ENCODE results near the gene MORC4. TPM values are rescaled to one million over a fixed set of nuclear protein-coding genes. Genes with fewer than 3 reads are reported as not detected.

Gene MORC4
- total RNA-seq, 4 donors from 2014 or later: 9.8 to 11.1 (median 10.2) TPM

GRCh38 chrX:107008034-107008433, 8.0 kb upstream of the MORC4 start:
- no peak for DNase-seq (ENCODE audit: extremely low spot score)
- Histone ChIP-seq H3K27me3 (no peaks in the 10 kb centered on the region), H3K9me3 (no peaks in the 10 kb centered on the region), H3K4me3 (no peak overlapping the region), H3K4me1 (no peaks in the 10 kb centered on the region), H3K27ac (replicated peaks in 1 of 4) (no peak overlapping the region), H3K36me3 (no peaks in the 10 kb centered on the region)
- TF ChIP-seq POLR2A (IDR thresholded peaks at IDR 0.05; ENCODE audit: low read depth) (no peak), EP300 (IDR thresholded peaks at IDR 0.05) (no peak), CTCF (IDR thresholded peaks at IDR 0.05) (no peak), POLR2AphosphoS5 (IDR thresholded peaks at IDR 0.05) (no peak)
- intact Hi-C loops (cut with DNase I): no loop called here
- 88% methylated on average over 4 of the region's 4 CpGs for WGBS

DNA sequence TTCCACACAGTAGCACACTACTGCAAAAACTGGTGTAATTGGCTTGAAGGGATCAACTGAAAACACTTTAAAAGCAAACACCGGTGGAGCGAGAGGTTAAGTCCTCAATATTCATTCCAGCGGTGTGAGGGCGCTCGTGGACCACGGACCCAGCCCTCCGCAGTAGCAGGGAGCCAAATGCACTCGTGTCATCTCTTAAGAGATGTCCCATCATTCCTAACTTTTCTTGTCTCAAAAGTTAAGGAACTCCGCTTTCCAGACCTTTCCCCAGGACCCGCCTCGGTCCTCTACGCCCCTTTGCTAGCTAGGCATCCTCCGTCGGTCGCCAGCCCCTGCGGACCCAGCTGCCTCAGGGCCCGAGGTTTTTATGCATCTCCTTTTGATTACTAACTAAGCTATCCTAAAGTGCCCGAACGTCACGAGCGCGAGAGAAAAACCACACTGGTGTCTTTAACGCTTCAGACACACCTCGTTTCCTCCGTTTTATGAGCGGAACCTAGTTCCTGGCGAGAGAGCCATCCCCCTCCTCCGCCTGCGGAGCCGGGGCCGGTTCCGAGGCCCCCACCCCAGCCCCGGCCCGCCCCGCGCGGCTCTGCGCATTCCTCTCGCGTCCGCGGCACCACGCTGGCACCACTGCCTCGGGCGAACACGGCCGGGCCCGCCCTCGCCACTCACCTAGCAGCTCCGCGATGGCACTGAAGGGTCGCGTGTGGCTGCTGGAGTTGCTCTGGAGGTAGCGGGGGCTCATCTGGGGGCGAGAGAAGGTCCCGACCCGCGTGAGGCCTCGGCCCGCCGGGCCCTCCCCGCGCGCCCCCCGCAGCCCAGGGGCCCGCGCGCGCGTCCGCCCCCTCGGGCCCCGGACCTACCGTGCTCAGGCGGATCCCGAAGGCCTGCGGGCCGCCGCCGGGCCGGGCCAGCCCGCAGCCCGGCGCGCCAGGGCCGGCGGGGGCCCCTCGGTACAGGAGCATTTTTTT, 723 bp downstream of the MORC4 start:
- TF ChIP-seq POLR2AphosphoS5 (IDR thresholded peaks at IDR 0.05) (peak; percentile 42 to 43), CTCF (IDR thresholded peaks at IDR 0.05) (peak; percentile 41 to 52 (median 48)), EP300 (IDR thresholded peaks at IDR 0.05) (no peak)
- H3K27me3 ChIP-seq: no peaks in the 10 kb centered on the region
- WGBS: 41% methylated on average over 44 of the region's 88 CpGs
- H3K9me3 ChIP-seq: no peaks in the 10 kb centered on the region
- no peaks in the 10 kb centered on the region for H3K36me3 ChIP-seq
- intact Hi-C loops (cut with DNase I): loop anchor here (10.0 kb wide), 1 partner anchor 896 kb away; no protein-coding TSS in a partner anchor
- peaks cover 0 to 9% (median 2%) of the 10 kb centered on the region in 4 donors for H3K4me1 ChIP-seq
- no peak for DNase-seq (ENCODE audit: extremely low spot score)
- H3K27ac ChIP-seq (replicated peaks in 1 of 4): peak overlapping the region; percentile 74 to 84 (median 83)
- H3K4me3 ChIP-seq: peak overlapping the region; percentile 63 to 74 (median 67)

- no peak for DNase-seq (ENCODE audit: extremely low spot score)
- TF ChIP-seq EP300 (IDR thresholded peaks at IDR 0.05): no peak
- no peak for TF ChIP-seq POLR2A (IDR thresholded peaks at IDR 0.05; ENCODE audit: low read depth)
- intact Hi-C loops (cut with DNase I): loop anchor here (10.0 kb wide), 1 partner anchor 897 kb away; no protein-coding TSS in a partner anchor
- no peak overlapping the region for H3K27ac ChIP-seq (replicated peaks in 1 of 4)
- H3K27me3 ChIP-seq: no peaks in the 10 kb centered on the region
- WGBS: 69% methylated on average over 3 of the region's 3 CpGs
- H3K36me3 ChIP-seq: no peaks in the 10 kb centered on the region
- no peaks in the 10 kb centered on the region for H3K9me3 ChIP-seq
- H3K4me3 ChIP-seq: no peak overlapping the region
- H3K4me1 ChIP-seq: peaks cover 0 to 9% (median 2%) of the 10 kb centered on the region in 4 donors
These were observed 2.4 kb downstream of the MORC4 start for GRCh38 chrX:106997611-106998010.

DNA sequence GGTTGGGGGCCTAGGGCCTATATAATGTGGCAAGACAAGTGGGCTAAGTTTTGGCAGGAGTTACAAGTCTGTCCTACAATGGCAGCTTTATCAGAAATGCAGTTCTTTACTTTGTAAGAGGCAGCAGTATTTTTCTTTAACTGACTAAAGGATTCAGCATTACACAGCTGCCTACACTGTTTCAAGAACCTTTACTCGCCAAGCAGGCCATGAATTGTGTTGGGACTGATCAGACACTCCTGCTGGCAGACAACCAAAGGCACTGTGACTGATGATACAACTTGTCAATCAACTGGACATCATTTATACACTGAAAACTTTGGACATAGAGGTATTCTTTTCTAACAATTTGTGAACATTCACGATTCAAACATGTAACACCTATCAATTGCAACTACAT, 4.3 kb downstream of the MORC4 start:
- H3K4me3 ChIP-seq: no peak overlapping the region
- no peaks in the 10 kb centered on the region for H3K9me3 ChIP-seq
- H3K36me3 ChIP-seq: no peaks in the 10 kb centered on the region
- no peaks in the 10 kb centered on the region for H3K27me3 ChIP-seq
- no peak overlapping the region for H3K27ac ChIP-seq (replicated peaks in 1 of 4)
- TF ChIP-seq POLR2A (IDR thresholded peaks at IDR 0.05; ENCODE audit: low read depth) (no peak), EP300 (IDR thresholded peaks at IDR 0.05) (no peak)
- WGBS: 63% methylated on average over 2 of the region's 2 CpGs
- H3K4me1 ChIP-seq: peaks cover 0 to 9% (median 2%) of the 10 kb centered on the region in 4 donors
- intact Hi-C loops (cut with DNase I): loop anchor here (10.0 kb wide), 1 partner anchor 899 kb away; no protein-coding TSS in a partner anchor
- DNase-seq (ENCODE audit: extremely low spot score): no peak

- no peak overlapping the region for H3K4me3 ChIP-seq
- intact Hi-C loops (cut with DNase I): no loop called here
- 67% methylated on average over 2 of the region's 2 CpGs for WGBS
- TF ChIP-seq POLR2A (IDR thresholded peaks at IDR 0.05; ENCODE audit: low read depth) (no peak), POLR2AphosphoS5 (IDR thresholded peaks at IDR 0.05) (no peak), EP300 (IDR thresholded peaks at IDR 0.05) (no peak), CTCF (IDR thresholded peaks at IDR 0.05) (no peak)
- H3K4me1 ChIP-seq: no peaks in the 10 kb centered on the region
- no peak for DNase-seq (ENCODE audit: extremely low spot score)
- H3K9me3 ChIP-seq: no peaks in the 10 kb centered on the region
- no peaks in the 10 kb centered on the region for H3K27me3 ChIP-seq
- H3K27ac ChIP-seq (replicated peaks in 1 of 4): no peak overlapping the region
- H3K36me3 ChIP-seq: peaks cover 0 to 4% (median 3%) of the 10 kb centered on the region in 4 donors
These were observed 12.5 kb downstream of the MORC4 start for GRCh38 chrX:106987488-106987887.
